ENCODE data around the gene ESYT3.

Gene ESYT3

DNA sequence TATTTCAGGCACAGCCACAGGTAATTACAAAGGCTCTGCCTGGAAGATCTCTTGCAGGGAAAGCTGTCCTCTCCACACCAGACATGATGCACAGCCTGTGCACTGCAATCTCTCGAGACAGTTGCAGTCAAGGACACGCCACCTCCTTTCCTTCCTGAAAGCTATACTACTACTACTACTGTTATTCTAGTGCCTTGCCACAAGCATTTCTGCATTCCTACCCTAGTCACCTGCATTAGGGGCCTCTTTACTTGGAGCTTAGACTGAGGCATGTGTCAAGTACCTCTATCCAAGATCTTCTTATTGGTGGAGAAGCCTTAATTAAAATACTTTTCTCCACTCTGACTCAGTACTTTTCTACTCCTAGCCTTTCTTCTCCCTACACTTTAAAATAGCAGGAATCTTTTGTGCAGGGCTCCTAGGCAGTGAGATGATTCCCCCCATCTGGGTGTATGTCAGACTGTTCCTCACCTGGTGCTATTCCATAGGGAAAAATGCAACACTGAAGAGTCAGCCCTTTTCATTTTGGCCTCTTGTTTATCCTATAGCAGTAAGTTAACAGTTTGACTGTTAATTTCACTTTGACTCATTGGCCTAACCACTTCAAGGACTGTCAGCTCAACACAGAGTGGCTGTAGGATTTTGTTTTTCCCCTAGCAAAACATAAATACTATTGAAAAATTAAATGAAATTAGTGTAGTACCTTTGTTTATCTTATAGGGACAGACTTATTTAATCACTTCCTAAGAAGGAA is 78.9 kb downstream of the ESYT3 start:
- no peak for TF ChIP-seq YY1 (IDR thresholded peaks at IDR 0.05; ENCODE audit: low read depth)
- TF ChIP-seq, protein P1, sequence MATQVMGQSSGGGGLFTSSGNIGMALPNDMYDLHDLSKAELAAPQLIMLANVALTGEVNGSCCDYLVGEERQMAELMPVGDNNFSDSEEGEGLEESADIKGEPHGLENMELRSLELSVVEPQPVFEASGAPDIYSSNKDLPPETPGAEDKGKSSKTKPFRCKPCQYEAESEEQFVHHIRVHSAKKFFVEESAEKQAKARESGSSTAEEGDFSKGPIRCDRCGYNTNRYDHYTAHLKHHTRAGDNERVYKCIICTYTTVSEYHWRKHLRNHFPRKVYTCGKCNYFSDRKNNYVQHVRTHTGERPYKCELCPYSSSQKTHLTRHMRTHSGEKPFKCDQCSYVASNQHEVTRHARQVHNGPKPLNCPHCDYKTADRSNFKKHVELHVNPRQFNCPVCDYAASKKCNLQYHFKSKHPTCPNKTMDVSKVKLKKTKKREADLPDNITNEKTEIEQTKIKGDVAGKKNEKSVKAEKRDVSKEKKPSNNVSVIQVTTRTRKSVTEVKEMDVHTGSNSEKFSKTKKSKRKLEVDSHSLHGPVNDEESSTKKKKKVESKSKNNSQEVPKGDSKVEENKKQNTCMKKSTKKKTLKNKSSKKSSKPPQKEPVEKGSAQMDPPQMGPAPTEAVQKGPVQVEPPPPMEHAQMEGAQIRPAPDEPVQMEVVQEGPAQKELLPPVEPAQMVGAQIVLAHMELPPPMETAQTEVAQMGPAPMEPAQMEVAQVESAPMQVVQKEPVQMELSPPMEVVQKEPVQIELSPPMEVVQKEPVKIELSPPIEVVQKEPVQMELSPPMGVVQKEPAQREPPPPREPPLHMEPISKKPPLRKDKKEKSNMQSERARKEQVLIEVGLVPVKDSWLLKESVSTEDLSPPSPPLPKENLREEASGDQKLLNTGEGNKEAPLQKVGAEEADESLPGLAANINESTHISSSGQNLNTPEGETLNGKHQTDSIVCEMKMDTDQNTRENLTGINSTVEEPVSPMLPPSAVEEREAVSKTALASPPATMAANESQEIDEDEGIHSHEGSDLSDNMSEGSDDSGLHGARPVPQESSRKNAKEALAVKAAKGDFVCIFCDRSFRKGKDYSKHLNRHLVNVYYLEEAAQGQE (IDR thresholded peaks at IDR 0.05; ENCODE audit: low read depth), result no peak
- TF ChIP-seq RAD21 (IDR thresholded peaks at IDR 0.05; ENCODE audit: low read depth), result no peak
- TF ChIP-seq TEAD4 (IDR thresholded peaks at IDR 0.05), result no peak
- no peak for TF ChIP-seq NFIC (IDR thresholded peaks at IDR 0.05)
- TF ChIP-seq, protein P2, sequence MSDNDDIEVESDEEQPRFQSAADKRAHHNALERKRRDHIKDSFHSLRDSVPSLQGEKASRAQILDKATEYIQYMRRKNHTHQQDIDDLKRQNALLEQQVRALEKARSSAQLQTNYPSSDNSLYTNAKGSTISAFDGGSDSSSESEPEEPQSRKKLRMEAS (IDR thresholded peaks at IDR 0.05), result no peak
- TF ChIP-seq TAF1 (IDR thresholded peaks at IDR 0.05; ENCODE audit: low read depth), result no peak
- no peak for TF ChIP-seq TCF12 (IDR thresholded peaks at IDR 0.05; ENCODE audit: low read depth)
- TF ChIP-seq EGR1 (IDR thresholded peaks at IDR 0.05), result no peak
- TF ChIP-seq EP300 (IDR thresholded peaks at IDR 0.05; ENCODE audit: borderline replicate concordance), result no peak
- TF ChIP-seq, protein P3, sequence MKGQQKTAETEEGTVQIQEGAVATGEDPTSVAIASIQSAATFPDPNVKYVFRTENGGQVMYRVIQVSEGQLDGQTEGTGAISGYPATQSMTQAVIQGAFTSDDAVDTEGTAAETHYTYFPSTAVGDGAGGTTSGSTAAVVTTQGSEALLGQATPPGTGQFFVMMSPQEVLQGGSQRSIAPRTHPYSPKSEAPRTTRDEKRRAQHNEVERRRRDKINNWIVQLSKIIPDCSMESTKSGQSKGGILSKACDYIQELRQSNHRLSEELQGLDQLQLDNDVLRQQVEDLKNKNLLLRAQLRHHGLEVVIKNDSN (IDR thresholded peaks at IDR 0.05), result no peak
- TF ChIP-seq FOXM1 (IDR thresholded peaks at IDR 0.05; ENCODE audit: borderline replicate concordance, low read depth), result no peak
- TF ChIP-seq ZBTB7A (IDR thresholded peaks at IDR 0.05; ENCODE audit: low read depth), result no peak
- TF ChIP-seq CREB1 (IDR thresholded peaks at IDR 0.05; ENCODE audit: low read depth), result no peak
- TF ChIP-seq CEBPB (IDR thresholded peaks at IDR 0.05), result no peak

All from Ishikawa (cell line).